Fibroblast of the aortic adventitia (primary cell): ENCODE results near the gene NPEPL1. TPM values are rescaled to one million over a fixed set of nuclear protein-coding genes. Genes with fewer than 3 reads are reported as not detected.
"Not testable (repeated sequence)": the region's sequence is repeated elsewhere in the genome, so short reads cannot be mapped to it uniquely, and the experiment has no call there.

Source experiments
- DNase-seq: peaks from one replicate; pipeline ENCODE4 v3.0.0-alpha.2; 2010; ENCODE audit warnings: low read depth
- H3K4me3 ChIP-seq: 2 replicates; pipeline ENCODE4 v1.5.1; 2011; ENCODE audit warnings: low read depth, mild to moderate bottlenecking, control low read depth, low read length, moderate library complexity
- total RNA-seq: library from RNA; depleted of rRNA; stranded (reverse); fragments of >200 nt; gene quantifications from 2 replicates; pipeline ENCODE4 v1.2.3, GENCODE V29; 2012; ENCODE audit warnings: low replicate concordance
- TF ChIP-seq, protein P1 (sequence below): IDR thresholded peaks from 2 replicates; pipeline ENCODE4 v1.5.1; 2011; ENCODE audit warnings: mild to moderate bottlenecking, low read length, control low read depth, inconsistent platforms; ENCODE audit not compliant: insufficient read depth

NPEPL1 gene
- total RNA-seq, 1 donor = 24.5 TPM

DNA sequence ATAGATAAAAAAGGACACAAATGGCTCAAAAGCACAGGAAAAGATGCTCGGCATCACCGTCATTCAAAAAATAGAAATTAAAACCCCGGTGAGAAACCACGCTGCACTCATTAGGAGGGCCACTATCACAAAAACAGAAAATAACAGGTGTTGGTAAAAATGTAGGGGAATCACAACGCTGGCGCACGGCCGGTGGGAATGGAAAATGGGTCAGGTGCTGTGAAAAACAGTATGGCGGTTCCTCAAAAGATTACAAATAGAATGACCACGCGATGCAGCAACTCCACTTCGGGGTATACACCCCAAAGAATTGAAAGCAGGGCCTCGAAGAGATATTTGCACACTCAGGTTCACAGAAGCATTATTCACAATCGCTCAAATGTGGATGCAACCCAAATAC, 28.3 kb downstream of the NPEPL1 start:
- no peak overlapping the region for H3K4me3 ChIP-seq
- TF ChIP-seq, protein P1, sequence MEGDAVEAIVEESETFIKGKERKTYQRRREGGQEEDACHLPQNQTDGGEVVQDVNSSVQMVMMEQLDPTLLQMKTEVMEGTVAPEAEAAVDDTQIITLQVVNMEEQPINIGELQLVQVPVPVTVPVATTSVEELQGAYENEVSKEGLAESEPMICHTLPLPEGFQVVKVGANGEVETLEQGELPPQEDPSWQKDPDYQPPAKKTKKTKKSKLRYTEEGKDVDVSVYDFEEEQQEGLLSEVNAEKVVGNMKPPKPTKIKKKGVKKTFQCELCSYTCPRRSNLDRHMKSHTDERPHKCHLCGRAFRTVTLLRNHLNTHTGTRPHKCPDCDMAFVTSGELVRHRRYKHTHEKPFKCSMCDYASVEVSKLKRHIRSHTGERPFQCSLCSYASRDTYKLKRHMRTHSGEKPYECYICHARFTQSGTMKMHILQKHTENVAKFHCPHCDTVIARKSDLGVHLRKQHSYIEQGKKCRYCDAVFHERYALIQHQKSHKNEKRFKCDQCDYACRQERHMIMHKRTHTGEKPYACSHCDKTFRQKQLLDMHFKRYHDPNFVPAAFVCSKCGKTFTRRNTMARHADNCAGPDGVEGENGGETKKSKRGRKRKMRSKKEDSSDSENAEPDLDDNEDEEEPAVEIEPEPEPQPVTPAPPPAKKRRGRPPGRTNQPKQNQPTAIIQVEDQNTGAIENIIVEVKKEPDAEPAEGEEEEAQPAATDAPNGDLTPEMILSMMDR = no peak
- no peak for DNase-seq

DNA sequence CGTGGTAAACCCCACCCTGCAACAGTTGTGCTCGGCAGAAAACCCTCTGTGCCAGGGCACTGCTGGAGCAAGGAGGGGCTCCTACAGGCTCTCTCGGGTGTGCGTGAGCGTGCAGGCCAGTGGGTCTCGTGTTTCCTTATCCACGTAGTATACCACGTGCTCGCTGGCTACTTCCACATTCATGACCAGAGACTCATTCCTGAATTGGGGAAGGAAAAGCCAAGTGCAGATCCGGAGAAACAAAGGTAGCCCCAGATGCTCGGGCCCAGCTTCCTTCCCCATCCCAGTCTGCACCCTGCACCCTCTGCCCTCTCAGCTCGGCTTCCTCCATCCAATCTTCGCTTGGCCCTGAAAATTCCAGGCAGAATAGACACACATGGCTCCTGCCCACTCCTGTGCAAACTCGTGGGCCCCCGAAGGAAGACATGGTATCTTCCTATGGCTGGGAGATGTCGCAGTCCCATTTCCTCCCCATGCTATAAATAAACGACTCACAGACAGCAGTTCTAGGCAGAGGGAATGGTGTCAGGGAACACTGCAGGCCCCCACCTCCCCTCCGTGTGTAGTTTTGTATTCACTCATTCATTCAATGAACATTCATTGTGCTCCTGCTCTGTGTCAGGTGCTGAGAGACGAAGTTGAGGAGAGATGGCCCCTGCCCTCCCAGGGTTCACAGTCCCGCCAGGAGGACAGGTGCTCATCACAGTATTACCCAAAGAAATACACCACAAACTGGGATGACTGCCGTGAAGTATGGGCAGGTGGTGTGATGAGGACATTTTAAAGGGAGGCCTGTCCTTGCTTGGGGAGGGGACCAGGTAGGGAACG, 29.6 kb downstream of the NPEPL1 start:
- DNase-seq = no peak

DNA sequence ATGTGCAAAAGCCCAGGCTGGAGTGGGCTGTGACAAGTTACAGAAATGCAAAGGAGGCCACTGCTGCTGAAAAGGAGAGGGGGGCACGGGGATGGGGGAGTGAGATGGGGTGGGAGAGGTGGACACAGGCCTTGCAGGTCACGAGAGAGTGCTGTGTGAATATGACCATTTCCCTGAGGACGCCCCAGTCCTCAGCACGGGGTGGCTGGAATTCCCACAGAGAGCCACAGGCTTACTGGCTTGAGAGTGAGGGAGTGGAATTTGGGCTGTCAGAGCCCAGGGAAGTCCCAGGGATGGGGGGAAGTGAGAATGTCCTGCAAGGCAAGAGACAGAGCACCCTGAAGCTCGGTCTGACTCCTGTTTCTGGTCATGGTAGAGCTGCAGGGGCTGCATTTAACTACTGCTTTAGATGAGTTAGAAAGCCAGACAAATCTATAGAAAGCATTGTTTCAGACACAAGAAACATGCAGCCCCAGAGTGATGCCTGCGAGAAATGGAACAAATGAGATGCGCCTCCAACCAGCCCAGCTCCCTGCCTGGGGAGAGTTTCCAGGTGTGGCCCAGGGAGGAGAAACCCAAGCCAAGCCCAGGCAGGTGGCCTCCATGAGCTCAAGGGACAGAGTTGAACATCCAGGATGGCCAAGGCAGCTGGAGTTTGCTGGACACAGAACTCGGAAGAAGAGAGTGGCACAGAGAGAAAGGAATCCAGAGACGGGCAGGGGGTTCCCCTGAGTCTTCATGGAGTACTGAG, 30.5 kb downstream of the NPEPL1 start:
- no peak for DNase-seq
- TF ChIP-seq, protein P1 = no peak
- H3K4me3 ChIP-seq = no peak overlapping the region

More for the DNA sequence above, 29.6 kb downstream of the NPEPL1 start:
- TF ChIP-seq, protein P1 = no peak
- no peak overlapping the region for H3K4me3 ChIP-seq

DNA sequence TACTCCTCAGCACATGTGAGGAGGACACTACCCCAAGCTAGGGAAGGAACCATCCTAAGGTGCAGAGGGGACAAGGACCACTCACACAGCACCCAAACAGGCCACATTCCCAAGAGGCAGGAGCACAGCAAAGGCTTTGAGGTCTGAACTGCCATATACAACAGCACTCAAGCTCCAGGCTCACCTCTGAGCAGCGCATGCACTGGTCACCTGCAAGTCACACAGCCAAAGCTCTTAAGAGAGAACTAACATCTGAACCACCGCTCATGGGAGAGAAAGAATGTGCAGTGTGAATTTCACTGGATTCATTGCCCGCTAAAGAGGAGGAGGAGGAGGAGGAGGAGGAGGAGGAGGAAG, 31.0 kb downstream of the NPEPL1 start:
- H3K4me3 ChIP-seq = no peak overlapping the region
- no peak for DNase-seq
- TF ChIP-seq, protein P1 = no peak

DNA sequence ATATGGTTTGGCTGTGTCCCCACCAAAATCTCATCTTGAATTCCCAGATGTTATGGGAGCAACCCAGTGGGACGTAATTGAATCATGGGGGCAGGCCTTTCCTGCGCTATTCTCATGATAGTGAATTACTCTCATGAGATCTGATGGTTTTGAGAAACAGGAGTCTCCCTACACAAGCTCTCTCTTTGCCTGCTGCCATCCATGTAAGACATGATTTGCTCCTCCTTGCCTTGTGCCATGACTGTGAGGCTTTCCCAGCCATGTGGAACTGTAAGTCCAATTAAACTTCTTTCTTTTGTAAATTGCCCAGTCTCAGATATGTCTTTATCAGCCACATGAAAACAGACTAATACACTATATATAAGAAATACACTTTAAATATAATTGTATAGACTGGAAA, 33.6 kb downstream of the NPEPL1 start:
- DNase-seq, H3K4me3 ChIP-seq: not testable (repeated sequence)

DNA sequence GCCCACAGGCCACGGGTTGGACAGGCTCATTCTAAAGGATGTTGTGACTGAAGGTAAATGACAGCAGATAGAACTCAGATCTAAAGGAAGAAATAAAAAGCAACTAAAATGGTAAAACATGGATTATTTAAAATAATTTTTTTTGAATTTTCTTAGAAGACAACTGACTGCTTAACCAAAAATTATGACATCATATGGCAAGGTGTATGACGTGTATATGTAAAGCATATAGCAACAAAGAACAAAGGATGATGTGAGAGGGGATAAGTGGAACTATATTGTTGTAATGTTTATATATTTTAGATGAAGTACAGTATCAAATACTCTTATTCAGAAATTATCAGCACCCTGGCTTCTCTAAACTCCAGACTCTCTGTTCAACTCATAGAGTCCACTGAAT, 38.6 kb downstream of the NPEPL1 start:
- H3K4me3 ChIP-seq = no peak overlapping the region
- TF ChIP-seq, protein P1 = no peak
- DNase-seq = no peak

DNA sequence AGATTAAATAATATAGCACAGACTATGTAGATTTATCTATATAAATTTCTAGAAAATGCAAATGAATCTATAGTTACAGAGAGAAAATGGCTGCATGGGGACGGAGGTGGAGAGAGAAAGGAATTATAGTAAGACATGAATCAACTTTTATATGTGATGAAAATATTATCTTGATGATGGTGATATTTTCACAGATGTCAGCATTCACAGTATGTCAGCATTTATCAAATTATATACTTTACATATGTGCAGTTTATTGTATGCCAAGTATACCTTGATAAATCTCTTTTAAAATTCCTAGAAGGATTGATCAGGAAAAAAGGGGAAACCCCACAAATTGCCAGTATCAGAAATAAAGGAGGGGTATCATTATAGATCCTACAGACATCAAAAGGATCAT, 44.6 kb downstream of the NPEPL1 start:
- no peak for DNase-seq
- no peak overlapping the region for H3K4me3 ChIP-seq
- TF ChIP-seq, protein P1 = no peak
